GM12864 (cell line): Measurements from ENCODE around the gene NHSL1.

Source experiments
- DNase-seq: peaks from one replicate; pipeline ENCODE4 v3.0.0-alpha.2; 2011; ENCODE audit warnings: low read depth
- H3K4me3 ChIP-seq: 2 replicates; pipeline ENCODE4 v1.5.1; 2011; ENCODE audit warnings: mild to moderate bottlenecking, low read depth, low read length, control low read depth
- TF ChIP-seq, protein P1 (sequence below): IDR thresholded peaks from 2 replicates; pipeline ENCODE4 v1.5.1; 2011; ENCODE audit warnings: low read depth, mild to moderate bottlenecking, moderate library complexity, low read length, control low read depth, inconsistent platforms; ENCODE audit errors: missing control alignments

NHSL1 gene

DNA sequence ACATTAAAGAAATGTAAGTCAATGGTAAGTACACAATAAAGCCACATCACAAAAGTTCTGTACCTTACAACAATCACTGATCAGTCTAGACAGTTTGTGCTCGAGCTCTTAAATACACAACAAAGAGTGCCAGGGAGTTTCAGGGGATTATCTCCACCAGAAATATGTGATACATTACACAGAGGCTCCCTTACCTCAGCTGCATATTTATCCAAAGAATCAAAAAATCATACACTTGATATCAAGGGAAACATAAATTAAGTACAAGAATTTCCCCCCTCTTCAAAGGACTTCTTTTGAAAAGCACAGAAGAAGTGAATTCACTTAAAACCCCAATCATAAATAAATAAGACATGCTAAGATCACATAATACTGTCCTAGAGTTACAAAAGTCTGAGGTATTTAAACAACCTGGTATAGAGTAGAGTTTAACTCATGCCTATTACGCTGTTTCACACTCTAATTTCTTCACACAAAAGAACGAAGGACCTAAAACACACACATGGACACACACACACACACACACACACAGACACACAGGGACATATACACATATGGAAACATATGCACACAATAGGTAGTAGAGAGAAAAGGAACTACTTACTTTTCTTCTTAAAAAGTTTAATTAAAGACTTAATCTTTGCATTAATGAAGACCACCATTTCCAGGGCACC lies 528 bp downstream of the NHSL1 start:
- DNase-seq = no peak
- TF ChIP-seq, protein P1, sequence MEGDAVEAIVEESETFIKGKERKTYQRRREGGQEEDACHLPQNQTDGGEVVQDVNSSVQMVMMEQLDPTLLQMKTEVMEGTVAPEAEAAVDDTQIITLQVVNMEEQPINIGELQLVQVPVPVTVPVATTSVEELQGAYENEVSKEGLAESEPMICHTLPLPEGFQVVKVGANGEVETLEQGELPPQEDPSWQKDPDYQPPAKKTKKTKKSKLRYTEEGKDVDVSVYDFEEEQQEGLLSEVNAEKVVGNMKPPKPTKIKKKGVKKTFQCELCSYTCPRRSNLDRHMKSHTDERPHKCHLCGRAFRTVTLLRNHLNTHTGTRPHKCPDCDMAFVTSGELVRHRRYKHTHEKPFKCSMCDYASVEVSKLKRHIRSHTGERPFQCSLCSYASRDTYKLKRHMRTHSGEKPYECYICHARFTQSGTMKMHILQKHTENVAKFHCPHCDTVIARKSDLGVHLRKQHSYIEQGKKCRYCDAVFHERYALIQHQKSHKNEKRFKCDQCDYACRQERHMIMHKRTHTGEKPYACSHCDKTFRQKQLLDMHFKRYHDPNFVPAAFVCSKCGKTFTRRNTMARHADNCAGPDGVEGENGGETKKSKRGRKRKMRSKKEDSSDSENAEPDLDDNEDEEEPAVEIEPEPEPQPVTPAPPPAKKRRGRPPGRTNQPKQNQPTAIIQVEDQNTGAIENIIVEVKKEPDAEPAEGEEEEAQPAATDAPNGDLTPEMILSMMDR = no peak
- no peak overlapping the region for H3K4me3 ChIP-seq

DNA sequence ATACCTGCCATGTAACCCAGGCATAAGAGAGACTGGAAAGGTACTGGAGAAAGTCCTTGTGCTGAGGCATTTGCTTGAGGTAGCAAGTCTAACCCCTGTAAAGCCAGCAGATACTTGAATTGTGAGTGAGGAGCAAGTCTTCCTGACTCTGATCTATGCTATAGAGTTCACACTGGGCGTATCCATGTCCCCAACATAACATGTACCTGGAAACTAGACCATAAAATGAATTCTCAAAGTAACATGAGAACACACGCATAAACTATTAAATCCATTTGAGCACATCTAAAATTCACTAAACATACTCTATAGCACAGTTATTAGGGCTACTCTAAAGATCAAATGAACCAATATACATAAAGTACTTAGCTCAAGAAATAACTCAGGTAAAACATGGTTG lies 2.0 kb downstream of the NHSL1 start:
- no peak for DNase-seq
- TF ChIP-seq, protein P1 = no peak
- H3K4me3 ChIP-seq = no peak overlapping the region

DNA sequence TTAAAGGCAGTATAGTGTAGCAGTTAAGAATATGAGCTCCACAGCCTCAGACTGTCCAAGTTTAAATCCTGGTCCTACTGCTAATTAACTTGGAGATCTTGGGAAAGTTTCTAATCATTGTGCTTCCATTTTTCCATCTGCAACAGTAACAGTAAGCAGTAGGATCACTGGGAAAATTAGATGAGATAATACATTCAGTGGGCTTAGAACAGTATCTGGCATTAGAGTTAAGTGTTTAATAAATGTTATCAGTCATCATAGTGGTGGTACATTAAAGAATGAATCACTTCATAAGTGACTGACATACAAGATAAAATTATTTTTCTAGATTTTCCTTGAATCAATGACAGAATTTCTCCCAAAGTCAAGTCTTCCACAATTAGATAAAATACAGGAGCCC lies 5.0 kb downstream of the NHSL1 start:
- DNase-seq = no peak
- no peak overlapping the region for H3K4me3 ChIP-seq
- TF ChIP-seq, protein P1 = no peak

DNA sequence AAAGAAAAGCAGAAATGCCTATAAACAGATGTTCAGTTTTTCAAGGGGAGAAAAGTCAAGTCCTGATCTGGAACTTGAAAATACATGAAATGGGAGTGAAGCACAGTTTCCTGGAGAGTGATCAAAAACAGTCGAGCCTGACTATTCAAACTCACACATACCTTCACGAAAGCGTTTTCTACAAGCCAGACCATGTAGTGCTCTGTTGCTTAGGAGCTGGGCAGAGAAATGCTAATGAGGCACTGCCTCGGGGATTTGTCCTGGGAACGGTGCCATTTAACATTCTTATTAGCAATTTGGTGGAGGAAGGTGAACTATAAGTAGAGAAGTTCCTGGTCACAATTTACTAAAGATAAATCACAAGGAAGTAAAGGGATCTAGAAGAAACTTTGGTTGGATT lies 5.9 kb downstream of the NHSL1 start:
- H3K4me3 ChIP-seq = no peak overlapping the region
- TF ChIP-seq, protein P1 = no peak
- no peak for DNase-seq

DNA sequence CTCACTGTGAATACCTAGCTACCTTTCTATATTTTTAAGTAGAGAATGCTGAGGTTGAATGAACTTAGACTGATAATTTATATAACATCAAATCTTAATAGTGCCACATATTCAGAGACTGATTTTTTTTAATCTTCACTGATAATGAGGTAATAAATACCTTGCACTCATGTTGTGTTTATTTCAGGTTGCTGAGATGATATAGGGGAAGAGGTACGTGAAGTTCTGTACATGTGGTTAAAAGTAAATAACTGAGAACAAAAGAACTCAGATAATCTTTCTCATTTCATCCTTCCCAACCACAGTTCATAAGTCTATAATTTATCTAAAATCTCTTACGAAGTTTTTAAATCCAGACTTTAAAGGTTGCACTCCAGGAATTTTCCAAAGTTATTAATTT lies 6.4 kb downstream of the NHSL1 start:
- TF ChIP-seq, protein P1 = no peak
- DNase-seq = no peak
- H3K4me3 ChIP-seq = no peak overlapping the region

DNA sequence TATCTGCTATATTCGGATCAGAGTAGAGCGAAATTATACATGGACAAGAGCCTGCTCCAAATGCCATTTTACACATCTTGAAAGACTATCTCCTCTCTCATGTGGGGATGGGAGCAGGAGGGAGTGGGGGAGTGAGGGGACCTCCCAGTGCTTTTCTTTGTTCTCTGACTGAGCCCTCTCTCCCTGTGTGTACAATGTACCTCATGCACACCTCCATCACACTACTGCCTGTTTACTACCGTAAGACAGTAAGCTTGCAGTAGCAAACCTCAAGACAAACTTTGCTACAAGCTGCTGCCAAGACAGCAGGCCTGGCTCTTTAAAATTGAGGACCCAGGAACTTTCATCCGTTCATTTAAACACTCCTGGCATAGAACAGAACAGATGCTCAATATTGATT lies 7.2 kb downstream of the NHSL1 start:
- no peak overlapping the region for H3K4me3 ChIP-seq
- TF ChIP-seq, protein P1 = no peak
- DNase-seq = no peak

DNA sequence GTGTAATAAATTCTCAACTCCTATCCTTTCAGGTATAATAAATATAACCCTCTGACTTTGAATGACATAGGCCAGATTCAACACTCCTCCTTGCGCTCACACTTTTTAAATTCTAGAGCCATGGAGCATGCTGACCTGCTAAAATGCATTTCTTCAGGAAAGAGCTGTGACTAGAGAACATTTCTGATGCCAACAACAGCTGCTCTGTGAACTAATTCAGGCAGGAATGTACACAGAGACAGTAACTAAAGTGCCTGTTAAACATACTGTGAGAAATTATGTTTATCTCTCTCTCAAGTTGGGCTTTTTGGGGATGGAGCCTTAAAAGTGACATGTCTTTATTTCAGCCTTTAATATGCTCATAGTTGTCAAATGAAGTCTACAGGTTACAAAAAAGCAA lies 8.3 kb downstream of the NHSL1 start:
- H3K4me3 ChIP-seq = no peak overlapping the region
- TF ChIP-seq, protein P1 = no peak
- no peak for DNase-seq
